ENCODE measurements around the gene TLR7. TPM values are rescaled to one million over a fixed set of nuclear protein-coding genes. Genes with fewer than 3 reads are reported as not detected.

The TLR7 gene
- total RNA-seq, 1 donor from 2014 or later, result not detected

DNA sequence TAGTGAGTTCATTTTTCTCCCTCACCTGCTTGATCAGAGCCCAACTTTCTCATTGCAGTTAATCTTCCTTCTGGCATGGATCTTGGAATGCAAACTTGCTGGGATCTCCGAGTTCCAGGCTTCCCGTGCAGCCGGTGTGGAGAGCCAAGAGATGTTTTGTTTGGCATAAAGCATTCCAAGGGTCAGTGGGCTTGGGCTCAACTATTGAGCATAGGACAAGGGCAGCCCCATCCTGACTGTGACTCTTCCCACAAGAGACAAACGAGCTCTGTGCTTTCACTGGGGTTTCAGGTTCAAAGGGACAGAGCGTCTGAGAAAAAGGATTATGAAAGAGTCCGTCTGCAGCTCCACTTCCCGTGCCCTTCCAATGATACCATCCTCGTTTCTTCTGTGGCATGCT is 10.5 kb downstream of the TLR7 start:
- Histone ChIP-seq H3K9me3 (ENCODE audit: insufficient read depth, low read depth, low read length) (no peaks in the 10 kb centered on the region), H3K36me3 (ENCODE audit: insufficient read depth, low read length) (no peaks in the 10 kb centered on the region), H4K20me1 (ENCODE audit: insufficient read depth, low read length) (no peaks in the 10 kb centered on the region), H3K79me2 (ENCODE audit: insufficient read depth, low read length) (no peaks in the 10 kb centered on the region), H3K27ac (ENCODE audit: low read depth, low read length) (no peak overlapping the region), H2AFZ (ENCODE audit: low read depth, low read length) (no peak overlapping the region), H3K4me1 (ENCODE audit: insufficient read depth, low read length) (no peaks in the 10 kb centered on the region), H3K9ac (ENCODE audit: low read length) (no peak overlapping the region), H3K4me3 (ENCODE audit: insufficient read depth, low read depth, low read length) (no peak overlapping the region), H3K4me2 (ENCODE audit: low read length) (peak overlapping the region; percentile 36), H3K27me3 (ENCODE audit: insufficient read depth, low read length) (no peaks in the 10 kb centered on the region)
- DNase-seq (ENCODE audit: low read depth) (no peak), FAIRE-seq (no peak)
- Mint-ChIP-seq H3K4me3 (ENCODE audit: unreplicated experiment) (no peak overlapping the region), H3K36me3 (ENCODE audit: low read depth, unreplicated experiment) (no peaks in the 10 kb centered on the region), H3K9me3 (ENCODE audit: unreplicated experiment) (no peaks in the 10 kb centered on the region), H3K27me3 (ENCODE audit: low read depth, unreplicated experiment) (peaks cover 4% of the 10 kb centered on the region), H3K4me1 (ENCODE audit: low read depth, unreplicated experiment) (no peaks in the 10 kb centered on the region), H3K27ac (ENCODE audit: unreplicated experiment) (no peak overlapping the region)
- TF ChIP-seq, protein P1, sequence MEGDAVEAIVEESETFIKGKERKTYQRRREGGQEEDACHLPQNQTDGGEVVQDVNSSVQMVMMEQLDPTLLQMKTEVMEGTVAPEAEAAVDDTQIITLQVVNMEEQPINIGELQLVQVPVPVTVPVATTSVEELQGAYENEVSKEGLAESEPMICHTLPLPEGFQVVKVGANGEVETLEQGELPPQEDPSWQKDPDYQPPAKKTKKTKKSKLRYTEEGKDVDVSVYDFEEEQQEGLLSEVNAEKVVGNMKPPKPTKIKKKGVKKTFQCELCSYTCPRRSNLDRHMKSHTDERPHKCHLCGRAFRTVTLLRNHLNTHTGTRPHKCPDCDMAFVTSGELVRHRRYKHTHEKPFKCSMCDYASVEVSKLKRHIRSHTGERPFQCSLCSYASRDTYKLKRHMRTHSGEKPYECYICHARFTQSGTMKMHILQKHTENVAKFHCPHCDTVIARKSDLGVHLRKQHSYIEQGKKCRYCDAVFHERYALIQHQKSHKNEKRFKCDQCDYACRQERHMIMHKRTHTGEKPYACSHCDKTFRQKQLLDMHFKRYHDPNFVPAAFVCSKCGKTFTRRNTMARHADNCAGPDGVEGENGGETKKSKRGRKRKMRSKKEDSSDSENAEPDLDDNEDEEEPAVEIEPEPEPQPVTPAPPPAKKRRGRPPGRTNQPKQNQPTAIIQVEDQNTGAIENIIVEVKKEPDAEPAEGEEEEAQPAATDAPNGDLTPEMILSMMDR (IDR thresholded peaks at IDR 0.05; ENCODE audit: insufficient read depth, low read depth, low read length), result no peak
- TF ChIP-seq EZH2 (IDR thresholded peaks at IDR 0.05; ENCODE audit: insufficient read depth, low read length), result no peak

DNA sequence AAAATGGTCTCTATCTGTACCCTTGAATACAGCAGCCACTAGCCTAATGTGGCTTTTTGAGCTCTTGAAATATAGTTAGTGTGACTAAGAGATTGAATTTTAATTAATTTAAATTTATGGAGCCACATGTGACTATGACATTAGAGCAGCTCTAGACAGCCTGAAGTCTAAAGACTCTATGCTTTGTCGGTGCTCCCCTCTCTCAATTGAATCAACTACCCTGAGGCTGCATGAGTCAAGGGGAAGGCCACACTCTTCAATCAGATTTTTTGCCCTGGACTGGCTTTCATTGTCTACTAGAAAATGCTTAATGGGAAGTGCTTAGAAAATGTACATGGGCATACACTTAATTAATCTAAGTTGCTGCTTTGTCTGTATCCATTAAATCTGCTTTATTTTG is 11.7 kb downstream of the TLR7 start:
- no peak overlapping the region for H3K27ac Mint-ChIP-seq (ENCODE audit: unreplicated experiment)
- peak; percentile 86 for FAIRE-seq
- H3K9ac ChIP-seq (ENCODE audit: low read length), result no peak overlapping the region
- no peak overlapping the region for H3K4me2 ChIP-seq (ENCODE audit: low read length)
- no peak overlapping the region for H3K4me3 Mint-ChIP-seq (ENCODE audit: unreplicated experiment)
- no peaks in the 10 kb centered on the region for H3K36me3 Mint-ChIP-seq (ENCODE audit: low read depth, unreplicated experiment)
- no peaks in the 10 kb centered on the region for H3K9me3 ChIP-seq (ENCODE audit: insufficient read depth, low read depth, low read length)
- no peaks in the 10 kb centered on the region for H3K27me3 ChIP-seq (ENCODE audit: insufficient read depth, low read length)
- no peaks in the 10 kb centered on the region for H4K20me1 ChIP-seq (ENCODE audit: insufficient read depth, low read length)
- no peak for TF ChIP-seq EZH2 (IDR thresholded peaks at IDR 0.05; ENCODE audit: insufficient read depth, low read length)
- TF ChIP-seq, protein P1 (IDR thresholded peaks at IDR 0.05; ENCODE audit: insufficient read depth, low read depth, low read length), result no peak
- no peak overlapping the region for H2AFZ ChIP-seq (ENCODE audit: low read depth, low read length)
- H3K4me3 ChIP-seq (ENCODE audit: insufficient read depth, low read depth, low read length), result no peak overlapping the region
- H3K4me1 ChIP-seq (ENCODE audit: insufficient read depth, low read length), result no peaks in the 10 kb centered on the region
- H3K36me3 ChIP-seq (ENCODE audit: insufficient read depth, low read length), result no peaks in the 10 kb centered on the region
- no peaks in the 10 kb centered on the region for H3K79me2 ChIP-seq (ENCODE audit: insufficient read depth, low read length)
- no peak overlapping the region for H3K27ac ChIP-seq (ENCODE audit: low read depth, low read length)
- H3K27me3 Mint-ChIP-seq (ENCODE audit: low read depth, unreplicated experiment), result peaks cover 4% of the 10 kb centered on the region
- no peaks in the 10 kb centered on the region for H3K4me1 Mint-ChIP-seq (ENCODE audit: low read depth, unreplicated experiment)
- H3K9me3 Mint-ChIP-seq (ENCODE audit: unreplicated experiment), result no peaks in the 10 kb centered on the region
- DNase-seq (ENCODE audit: low read depth), result no peak

DNA sequence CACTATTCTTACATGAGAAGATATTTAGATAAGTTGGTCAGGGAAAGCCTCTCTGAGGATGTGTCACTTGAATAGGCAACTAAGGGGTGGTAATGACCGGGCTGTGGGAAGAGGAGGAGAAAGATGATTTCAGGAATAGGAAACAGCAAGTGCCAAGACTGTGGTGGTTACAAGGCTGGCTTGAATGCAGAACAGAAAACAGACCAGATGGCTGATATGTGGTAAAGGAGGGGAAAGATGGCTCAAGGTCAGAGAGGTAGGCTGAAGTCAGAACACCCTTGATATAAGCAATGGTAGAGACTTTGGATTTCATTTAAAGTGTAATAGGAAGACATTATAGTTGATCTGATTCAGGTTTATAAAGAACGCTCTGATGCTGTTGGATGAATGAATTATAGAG is 15.0 kb downstream of the TLR7 start:
- Mint-ChIP-seq H3K27me3 (ENCODE audit: low read depth, unreplicated experiment) (peaks cover 5% of the 10 kb centered on the region), H3K9me3 (ENCODE audit: unreplicated experiment) (no peaks in the 10 kb centered on the region), H3K4me3 (ENCODE audit: unreplicated experiment) (no peak overlapping the region)

More for the DNA sequence above, 15.0 kb downstream of the TLR7 start:
- H3K36me3 Mint-ChIP-seq (ENCODE audit: low read depth, unreplicated experiment), result no peaks in the 10 kb centered on the region
- H3K4me1 Mint-ChIP-seq (ENCODE audit: low read depth, unreplicated experiment), result peaks cover 12% of the 10 kb centered on the region
- DNase-seq (ENCODE audit: low read depth) (no peak), FAIRE-seq (no peak)
- no peaks in the 10 kb centered on the region for H3K9me3 ChIP-seq (ENCODE audit: insufficient read depth, low read depth, low read length)
- no peaks in the 10 kb centered on the region for H3K36me3 ChIP-seq (ENCODE audit: insufficient read depth, low read length)
- no peak overlapping the region for H3K27ac Mint-ChIP-seq (ENCODE audit: unreplicated experiment)
- H2AFZ ChIP-seq (ENCODE audit: low read depth, low read length), result no peak overlapping the region
- H3K79me2 ChIP-seq (ENCODE audit: insufficient read depth, low read length), result no peaks in the 10 kb centered on the region
- H3K4me2 ChIP-seq (ENCODE audit: low read length), result no peak overlapping the region
- H3K27me3 ChIP-seq (ENCODE audit: insufficient read depth, low read length), result no peaks in the 10 kb centered on the region
- TF ChIP-seq EZH2 (IDR thresholded peaks at IDR 0.05; ENCODE audit: insufficient read depth, low read length), result no peak
- TF ChIP-seq, protein P1 (IDR thresholded peaks at IDR 0.05; ENCODE audit: insufficient read depth, low read depth, low read length), result no peak
- no peak overlapping the region for H3K4me3 ChIP-seq (ENCODE audit: insufficient read depth, low read depth, low read length)
- no peak overlapping the region for H3K27ac ChIP-seq (ENCODE audit: low read depth, low read length)
- no peaks in the 10 kb centered on the region for H3K4me1 ChIP-seq (ENCODE audit: insufficient read depth, low read length)
- no peaks in the 10 kb centered on the region for H4K20me1 ChIP-seq (ENCODE audit: insufficient read depth, low read length)
- no peak overlapping the region for H3K9ac ChIP-seq (ENCODE audit: low read length)
